Measurements from ENCODE around the gene TNFRSF19. TPM values are rescaled to one million over a fixed set of nuclear protein-coding genes. Genes with fewer than 3 reads are reported as not detected.
"Not testable (repeated sequence)": the region's sequence is repeated elsewhere in the genome, so short reads cannot be mapped to it uniquely, and the experiment has no call there.

The TNFRSF19 gene
- total RNA-seq, 4 donors from 2014 or later = 0.51 to 1.5 (median 1.0) TPM

DNA sequence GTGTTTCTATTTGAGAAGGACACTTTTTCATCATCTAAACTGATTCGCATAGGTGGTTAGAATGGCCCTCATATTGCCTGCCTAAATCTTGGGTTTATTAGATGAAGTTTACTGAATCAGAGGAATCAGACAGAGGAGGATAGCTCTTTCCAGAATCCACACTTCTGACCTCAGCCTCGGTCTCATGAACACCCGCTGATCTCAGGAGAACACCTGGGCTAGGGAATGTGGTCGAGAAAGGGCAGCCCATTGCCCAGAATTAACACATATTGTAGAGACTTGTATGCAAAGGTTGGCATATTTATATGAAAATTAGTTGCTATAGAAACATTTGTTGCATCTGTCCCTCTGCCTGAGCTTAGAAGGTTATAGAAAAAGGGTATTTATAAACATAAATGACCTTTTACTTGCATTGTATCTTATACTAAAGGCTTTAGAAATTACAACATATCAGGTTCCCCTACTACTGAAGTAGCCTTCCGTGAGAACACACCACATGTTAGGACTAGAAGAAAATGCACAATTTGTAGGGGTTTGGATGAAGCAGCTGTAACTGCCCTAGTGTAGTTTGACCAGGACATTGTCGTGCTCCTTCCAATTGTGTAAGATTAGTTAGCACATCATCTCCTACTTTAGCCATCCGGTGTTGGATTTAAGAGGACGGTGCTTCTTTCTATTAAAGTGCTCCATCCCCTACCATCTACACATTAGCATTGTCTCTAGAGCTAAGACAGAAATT is 103.8 kb downstream of the TNFRSF19 start:
- DNase-seq (no peak), ATAC-seq (peak in 1 of 2 donors; percentile 45)
- in situ Hi-C loops (cut with MboI; ENCODE audit: low sequenced_read_pairs in 4 of 4) = no loop called here
- Histone ChIP-seq H3K9me3 (no peaks in the 10 kb centered on the region), H3K4me3 (no peak overlapping the region), H3K4me1 (peaks cover 19 to 24% of the 10 kb centered on the region in 2 donors), H3K27ac (peak overlapping the region in 2 of 4 donors; percentile 37 to 44), H3K27me3 (no peaks in the 10 kb centered on the region), H3K36me3 (no peaks in the 10 kb centered on the region)
- TF ChIP-seq, protein P1, sequence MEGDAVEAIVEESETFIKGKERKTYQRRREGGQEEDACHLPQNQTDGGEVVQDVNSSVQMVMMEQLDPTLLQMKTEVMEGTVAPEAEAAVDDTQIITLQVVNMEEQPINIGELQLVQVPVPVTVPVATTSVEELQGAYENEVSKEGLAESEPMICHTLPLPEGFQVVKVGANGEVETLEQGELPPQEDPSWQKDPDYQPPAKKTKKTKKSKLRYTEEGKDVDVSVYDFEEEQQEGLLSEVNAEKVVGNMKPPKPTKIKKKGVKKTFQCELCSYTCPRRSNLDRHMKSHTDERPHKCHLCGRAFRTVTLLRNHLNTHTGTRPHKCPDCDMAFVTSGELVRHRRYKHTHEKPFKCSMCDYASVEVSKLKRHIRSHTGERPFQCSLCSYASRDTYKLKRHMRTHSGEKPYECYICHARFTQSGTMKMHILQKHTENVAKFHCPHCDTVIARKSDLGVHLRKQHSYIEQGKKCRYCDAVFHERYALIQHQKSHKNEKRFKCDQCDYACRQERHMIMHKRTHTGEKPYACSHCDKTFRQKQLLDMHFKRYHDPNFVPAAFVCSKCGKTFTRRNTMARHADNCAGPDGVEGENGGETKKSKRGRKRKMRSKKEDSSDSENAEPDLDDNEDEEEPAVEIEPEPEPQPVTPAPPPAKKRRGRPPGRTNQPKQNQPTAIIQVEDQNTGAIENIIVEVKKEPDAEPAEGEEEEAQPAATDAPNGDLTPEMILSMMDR (IDR thresholded peaks at IDR 0.05 in 4 of 5, conservative IDR thresholded peaks at IDR 0.05 in 1 of 5) = no peak
- TF ChIP-seq POLR2A (IDR thresholded peaks at IDR 0.05) = no peak
- intact Hi-C loops (cut with DNase I; ENCODE audit: low total_unique reads) = no loop called here

DNA sequence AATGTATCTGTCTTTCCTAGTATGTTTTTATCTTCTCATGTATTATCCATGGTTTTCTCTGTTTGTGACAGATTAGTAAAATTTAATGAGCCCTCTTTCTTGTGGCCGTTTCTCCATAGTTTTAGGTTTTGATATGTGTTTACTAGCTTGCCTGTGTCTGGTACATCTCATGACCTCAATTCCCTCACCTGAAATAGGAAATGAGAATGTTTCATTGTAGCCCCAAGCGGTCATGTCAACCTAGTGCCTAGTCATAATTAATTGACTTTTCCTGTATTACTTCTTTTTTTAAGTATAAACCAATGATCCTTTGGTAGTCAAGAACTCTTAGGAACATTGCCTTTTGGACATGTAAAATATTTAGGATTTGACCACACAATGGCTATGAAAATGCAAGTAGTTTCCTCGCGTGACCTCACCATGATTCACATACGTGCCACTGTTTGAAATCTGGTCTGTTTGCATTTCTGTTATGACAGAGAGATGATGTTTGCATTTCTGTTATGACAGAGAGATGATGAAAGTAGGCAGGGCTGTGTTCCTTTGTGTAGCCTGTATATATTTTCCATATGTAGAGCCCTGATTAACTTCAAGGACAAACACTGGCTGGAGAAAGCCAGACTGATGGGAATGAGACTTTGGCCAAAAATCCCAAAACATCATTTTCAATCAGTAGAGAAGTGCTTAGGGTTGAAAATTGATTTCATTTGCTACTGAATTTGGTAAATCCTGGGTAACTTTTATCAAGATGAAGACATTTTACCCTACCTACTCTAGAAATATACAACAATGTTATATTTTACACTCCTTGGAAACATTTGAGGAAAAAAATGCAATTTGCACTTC is 104.8 kb downstream of the TNFRSF19 start:
- no peak for DNase-seq
- intact Hi-C loops (cut with DNase I; ENCODE audit: low total_unique reads) = no loop called here
- in situ Hi-C loops (cut with MboI; ENCODE audit: low sequenced_read_pairs in 4 of 4) = no loop called here
- Histone ChIP-seq H3K4me1 (peaks cover 19 to 24% of the 10 kb centered on the region in 2 donors), H3K4me3 (no peak overlapping the region), H3K27me3 (no peaks in the 10 kb centered on the region), H3K36me3 (no peaks in the 10 kb centered on the region), H3K27ac (no peak overlapping the region), H3K9me3 (no peaks in the 10 kb centered on the region)
- ATAC-seq = no peak
- TF ChIP-seq, protein P1 (IDR thresholded peaks at IDR 0.05 in 4 of 5, conservative IDR thresholded peaks at IDR 0.05 in 1 of 5) = no peak
- TF ChIP-seq POLR2A (IDR thresholded peaks at IDR 0.05) = no peak

DNA sequence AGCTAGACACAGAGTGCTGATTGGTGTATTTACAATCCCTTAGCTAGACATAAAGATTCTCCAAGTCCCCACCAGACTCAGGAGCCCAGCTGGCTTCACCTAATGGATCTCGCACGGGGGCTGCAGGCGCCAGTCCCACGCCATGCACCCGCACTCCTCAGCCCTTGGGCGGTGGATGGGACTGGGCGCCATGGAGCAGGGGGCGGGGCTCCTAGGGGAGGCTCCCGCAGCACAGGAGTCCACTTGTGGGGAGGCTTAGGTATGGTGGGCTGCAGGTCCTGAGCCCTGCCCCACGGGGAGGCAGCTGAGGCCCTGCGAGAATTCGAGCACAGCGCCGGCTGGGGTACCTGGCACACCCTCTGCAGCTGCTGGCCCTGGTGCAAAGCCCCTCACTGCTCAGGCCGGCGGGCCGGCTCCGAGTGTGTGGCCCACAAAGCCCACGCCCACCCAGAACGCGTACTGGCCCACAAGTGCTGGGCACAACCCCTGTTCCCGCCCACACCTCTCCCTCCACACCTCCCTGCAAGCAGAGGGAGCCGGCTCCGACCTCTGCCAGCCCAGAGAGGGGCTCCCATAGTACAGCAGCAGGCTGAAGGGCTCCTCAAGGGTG is 107.6 kb downstream of the TNFRSF19 start:
- peaks cover 11 to 15% of the 10 kb centered on the region in 2 donors for H3K4me1 ChIP-seq
- in situ Hi-C loops (cut with MboI; ENCODE audit: low sequenced_read_pairs in 4 of 4); H3K36me3 ChIP-seq; H3K27ac ChIP-seq; H3K27me3 ChIP-seq; ATAC-seq; DNase-seq; intact Hi-C loops (cut with DNase I; ENCODE audit: low total_unique reads); H3K9me3 ChIP-seq; H3K4me3 ChIP-seq: not testable (repeated sequence)

DNA sequence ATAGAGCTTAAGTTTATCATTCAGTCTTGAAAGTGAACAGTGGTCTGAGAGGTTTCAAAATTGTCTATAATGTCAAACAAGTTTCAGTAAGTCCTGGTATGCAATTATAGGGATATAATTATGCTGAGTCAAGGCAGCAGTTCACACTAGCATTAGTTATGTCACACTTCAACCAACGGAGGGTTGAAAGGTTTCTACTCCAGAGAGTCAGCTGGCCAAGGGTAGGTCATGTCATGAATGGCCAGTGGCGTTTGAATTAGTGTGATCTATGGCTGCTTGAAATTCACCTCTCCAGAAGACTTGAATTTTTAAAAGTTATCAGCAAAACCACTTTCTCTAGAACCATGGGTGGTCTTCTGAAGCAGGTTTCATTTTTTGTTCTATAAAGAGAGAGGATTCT is 108.6 kb downstream of the TNFRSF19 start:
- no peak for DNase-seq
- TF ChIP-seq POLR2A (IDR thresholded peaks at IDR 0.05) = no peak
- TF ChIP-seq, protein P1 (IDR thresholded peaks at IDR 0.05 in 4 of 5, conservative IDR thresholded peaks at IDR 0.05 in 1 of 5) = no peak
- no peaks in the 10 kb centered on the region for H3K36me3 ChIP-seq
- H3K4me3 ChIP-seq = no peak overlapping the region
- in situ Hi-C loops (cut with MboI; ENCODE audit: low sequenced_read_pairs in 4 of 4) = no loop called here
- peaks cover 2 to 5% of the 10 kb centered on the region in 2 donors for H3K4me1 ChIP-seq
- H3K27me3 ChIP-seq = no peaks in the 10 kb centered on the region
- intact Hi-C loops (cut with DNase I; ENCODE audit: low total_unique reads) = no loop called here
- H3K9me3 ChIP-seq = no peaks in the 10 kb centered on the region
- ATAC-seq = no peak
- no peak overlapping the region for H3K27ac ChIP-seq

DNA sequence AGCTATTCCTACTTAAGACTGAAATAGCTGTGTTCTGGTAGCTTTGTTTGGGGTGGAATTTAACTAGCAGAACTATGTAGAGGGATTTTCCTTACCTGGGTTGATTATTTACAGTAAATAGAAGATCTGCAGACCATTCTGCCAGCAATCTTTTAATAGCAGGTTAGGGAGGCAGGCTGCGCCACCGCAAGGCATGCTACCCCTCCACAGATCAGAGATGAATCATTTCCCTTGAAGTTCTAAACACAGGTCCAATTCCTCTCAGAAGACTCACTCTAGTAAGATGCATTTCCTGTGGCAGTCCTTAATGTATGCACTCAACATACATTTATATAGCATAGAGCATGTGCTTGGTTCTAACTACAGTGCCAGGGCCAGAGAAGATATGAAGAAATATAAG is 109.0 kb downstream of the TNFRSF19 start:
- H3K27ac ChIP-seq = no peak overlapping the region
- no peaks in the 10 kb centered on the region for H3K9me3 ChIP-seq
- no peak for DNase-seq
- no peaks in the 10 kb centered on the region for H3K27me3 ChIP-seq
- TF ChIP-seq, protein P1 (IDR thresholded peaks at IDR 0.05 in 4 of 5, conservative IDR thresholded peaks at IDR 0.05 in 1 of 5) = no peak
- TF ChIP-seq POLR2A (IDR thresholded peaks at IDR 0.05) = no peak
- in situ Hi-C loops (cut with MboI; ENCODE audit: low sequenced_read_pairs in 4 of 4) = no loop called here
- peaks cover 0 to under 1% of the 10 kb centered on the region in 2 donors for H3K4me1 ChIP-seq
- ATAC-seq = no peak
- H3K36me3 ChIP-seq = no peaks in the 10 kb centered on the region
- H3K4me3 ChIP-seq = no peak overlapping the region
- intact Hi-C loops (cut with DNase I; ENCODE audit: low total_unique reads) = no loop called here
